ENCODE results near the gene ABHD4.

- TF ChIP-seq CTCF (IDR thresholded peaks at IDR 0.05) = no peak
- no peak for TF ChIP-seq POLR2A (IDR thresholded peaks at IDR 0.05)
Observed at GRCh38 chr14:22646570-22647254, 48.6 kb downstream of the ABHD4 start.
